B cell (primary cell): ENCODE data around the gene FIG4. TPM values are rescaled to one million over a fixed set of nuclear protein-coding genes. Genes with fewer than 3 reads are reported as not detected.

ENCODE experiments used
- ATAC-seq: fragments of 200-7000 bp; cut with Tn5 transposase; one replicate; pipeline ENCODE4 v1.10.0; 2021; ENCODE audit warnings: low read depth, mild to moderate bottlenecking, moderate number of reproducible peaks, moderate library complexity
- CTCF ChIA-PET: fragments of 350-600 bp; sonication (Branson Sonifier 250); formaldehyde crosslinking; loops from one replicate; lab custom pipeline; 2021; ENCODE audit warnings: antibody characterized with exemption, inconsistent platforms; lab: Charles Lee
- POLR2A ChIA-PET: fragments of 350-600 bp; sonication (Branson Sonifier 250); formaldehyde crosslinking; loops from one replicate; lab custom pipeline; 2021; ENCODE audit warnings: antibody characterized with exemption; lab: Charles Lee
- DNase-seq: peaks from one replicate; pipeline ENCODE4 v3.0.0; 2013
- H2AFZ ChIP-seq: 2 replicates; pipeline ENCODE4 v1.6.1; 2012; ENCODE audit warnings: mild to moderate bottlenecking, low read depth, low read length; ENCODE audit not compliant: insufficient read depth, poor library complexity, severe bottlenecking
- H3K27ac ChIP-seq, 2 donors: 1 replicate in 1 of 2; 2 replicates in 1 of 2; pipeline ENCODE4 v1.5.1; 2012 to 2013; ENCODE audit warnings: low read length in 2 of 2, mild to moderate bottlenecking in 2 of 2, moderate library complexity in 1 of 2
- H3K27me3 ChIP-seq, 4 experiments: fragments of 200-600 bp in 1 of 4; sonication (generic) in 1 of 4; replicated peaks in 1 of 4; 1 replicate in 2 of 4; 2 replicates in 2 of 4; pipeline versions ENCODE4 v1.6.1 to v1.7.0; 2013 to 2016; ENCODE audit warnings: low read length in 3 of 4, mild to moderate bottlenecking in 2 of 4, mixed read lengths in 1 of 4, moderate library complexity in 1 of 4; ENCODE audit not compliant: insufficient read depth in 4 of 4, control insufficient read depth in 3 of 4; ENCODE audit errors: control extremely low read depth in 1 of 4
- H3K36me3 ChIP-seq, 2 experiments: replicated peaks in 1 of 2; 1 replicate in 1 of 2; 2 replicates in 1 of 2; pipeline versions ENCODE4 v1.6.1 to v1.7.1; 2013; ENCODE audit warnings: low read length in 1 of 2; ENCODE audit not compliant: insufficient read depth in 2 of 2, control insufficient read depth in 1 of 2; ENCODE audit errors: control extremely low read depth in 1 of 2, extremely low read depth in 1 of 2
- H3K4me1 ChIP-seq, 2 donors: fragments of 200-600 bp in 1 of 2; sonication (generic) in 1 of 2; 1 replicate in 1 of 2; 2 replicates in 1 of 2; pipeline versions ENCODE4 v1.5.1 to v1.6.1; 2013 to 2017; ENCODE audit warnings: low read length in 2 of 2; ENCODE audit not compliant: control insufficient read depth in 2 of 2, insufficient read depth in 2 of 2
- H3K4me2 ChIP-seq: replicated peaks from 2 replicates; pipeline ENCODE3; 2012; ENCODE audit warnings: mild to moderate bottlenecking, low read depth, low read length; ENCODE audit not compliant: poor library complexity, severe bottlenecking
- H3K4me3 ChIP-seq, 5 experiments: fragments of 200-600 bp in 1 of 5; sonication (generic) in 1 of 5; 1 replicate in 3 of 5; 2 replicates in 2 of 5; pipeline versions ENCODE4 v1.5.1 to v1.7.0; 2011 to 2016; ENCODE audit warnings: low read length in 4 of 5, mild to moderate bottlenecking in 4 of 5, low read depth in 2 of 5, control low read depth in 1 of 5, moderate library complexity in 1 of 5; ENCODE audit not compliant: insufficient read depth in 1 of 5; ENCODE audit errors: control extremely low read depth in 1 of 5, extremely low read depth in 1 of 5
- H3K79me2 ChIP-seq: fragments of 200-600 bp; sonication (generic); one replicate; pipeline ENCODE4 v1.6.0; 2016; ENCODE audit warnings: low read length; ENCODE audit not compliant: control insufficient read depth, insufficient read depth
- H3K9ac ChIP-seq: fragments of 200-600 bp; sonication (generic); 2 replicates; pipeline ENCODE4 v1.6.1; 2017; ENCODE audit warnings: mild to moderate bottlenecking, low read length, moderate library complexity
- H3K9me3 ChIP-seq, 3 donors: one replicate each; pipeline versions ENCODE4 v1.6.1 to v1.7.1; 2013; ENCODE audit warnings: low read length in 2 of 3; ENCODE audit not compliant: control insufficient read depth in 2 of 3, insufficient read depth in 1 of 3; ENCODE audit errors: control extremely low read depth in 1 of 3
- H4K20me1 ChIP-seq: 2 replicates; pipeline ENCODE4 v1.6.0; 2012; ENCODE audit warnings: mild to moderate bottlenecking, low read length; ENCODE audit not compliant: insufficient read depth, control insufficient read depth, poor library complexity, severe bottlenecking
- H3K27ac Mint-ChIP-seq: one replicate; pipeline ENCODE4 v1.8.0; 2021; ENCODE audit warnings: mixed read lengths
- H3K27me3 Mint-ChIP-seq: one replicate; pipeline ENCODE4 v1.8.0; 2021; ENCODE audit warnings: mixed read lengths
- H3K4me1 Mint-ChIP-seq: one replicate; pipeline ENCODE4 v1.8.0; 2021; ENCODE audit warnings: mixed read lengths
- H3K4me3 Mint-ChIP-seq: one replicate; pipeline ENCODE4 v1.8.0; 2021; ENCODE audit warnings: mixed read lengths
- H3K9me3 Mint-ChIP-seq: one replicate; pipeline ENCODE4 v1.8.0; 2022; ENCODE audit warnings: mixed read lengths; ENCODE audit not compliant: insufficient read depth
- EZH2 ChIP-seq: IDR thresholded peaks from 2 replicates; pipeline ENCODE4 v1.6.1; 2012; ENCODE audit warnings: borderline replicate concordance, low read depth, mild to moderate bottlenecking, moderate library complexity, low read length; ENCODE audit not compliant: insufficient read depth, poor library complexity, severe bottlenecking
- whole genome bisulfite sequencing: methylation state at CpG from one replicate; pipeline ENCODE4 v1.1.5; 2013; ENCODE audit warnings: missing lambda C conversion rate; ENCODE audit not compliant: insufficient coverage; 5-methylcytosine and 5-hydroxymethylcytosine counted together
- intact Hi-C: fragments of 100-400 bp; cut with micrococcal nuclease; formaldehyde crosslinking; loops from one replicate; pipeline ENCODE4 v1.10.0; 2022
- polyA plus RNA-seq: library from polyadenylated mRNA; depleted of rRNA; stranded (reverse); fragments of >200 nt; gene quantifications from 2 replicates; pipeline ENCODE4 v1.2.3, GENCODE V29; 2012
- total RNA-seq, 2 donors: library from RNA; stranded (reverse); fragments of 120-200 nt in 1 of 2; gene quantifications; 1 replicate in 1 of 2; 2 replicates in 1 of 2; pipeline versions ENCODE4 v1.2.3 to v1.2.4, GENCODE V29; 2013 to 2022
- TF ChIP-seq, protein P1 (sequence below): fragments of 200-600 bp; IDR thresholded peaks from one replicate; pipeline ENCODE4 v1.8.0; 2022; ENCODE audit warnings: antibody characterized with exemption, mild to moderate bottlenecking

FIG4 gene
- total and polyA plus RNA-seq, 2 donors (not counting 1 experiment from before 2014, with no cell fraction given): 28.2 to 31.5 TPM

DNA sequence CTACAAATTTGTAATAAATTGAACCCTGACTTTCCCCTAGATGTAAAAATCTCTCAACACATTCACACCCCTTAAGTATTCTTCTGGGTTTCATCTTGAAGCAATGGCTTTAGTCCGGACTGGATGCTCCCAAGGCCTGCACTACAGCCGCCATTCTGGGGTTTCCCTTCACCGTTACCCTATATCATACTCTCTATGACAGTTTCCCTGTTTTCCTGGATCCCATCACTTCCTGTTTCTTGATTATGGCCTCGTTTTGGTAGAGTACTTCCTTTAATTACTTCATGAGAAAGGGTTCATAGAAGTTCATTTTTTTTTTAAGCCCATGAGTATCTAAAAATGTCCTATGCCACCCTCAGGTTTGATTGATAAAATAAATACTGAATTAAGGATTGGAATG lies 11.7 kb downstream of the FIG4 start:
- Histone ChIP-seq H3K9me3 (no peaks in the 10 kb centered on the region), H3K36me3 (peaks cover 0 to 8% of the 10 kb centered on the region in 2 experiments), H3K9ac (no peak overlapping the region), H2AFZ (no peak overlapping the region), H3K27me3 (no peaks in the 10 kb centered on the region), H3K79me2 (peaks cover 65% of the 10 kb centered on the region), H4K20me1 (peaks cover 24% of the 10 kb centered on the region), H3K27ac (peak overlapping the region in 1 of 2 donors; percentile 1), H3K4me3 (no peak overlapping the region), H3K4me2 (no peak overlapping the region), H3K4me1 (peaks cover 24 to 25% of the 10 kb centered on the region in 2 donors)
- POLR2A ChIA-PET: no interaction called here
- CTCF ChIA-PET: interaction anchor here (1.1 to 9.5 kb wide), 7 partner anchors 9 to 688 kb away, joined by 4 to 340 read pairs (median 37); partner anchors contain the start of genes AK9 and FIG4
- Mint-ChIP-seq H3K27ac (no peak overlapping the region), H3K4me3 (no peak overlapping the region), H3K9me3 (no peaks in the 10 kb centered on the region), H3K4me1 (peaks cover 45% of the 10 kb centered on the region), H3K27me3 (no peaks in the 10 kb centered on the region)
- ATAC-seq (no peak), DNase-seq (no peak)
- intact Hi-C loops: no loop called here
- 90% methylated on average over 2 of the region's 4 CpGs for WGBS
- TF ChIP-seq EZH2: no peak
- TF ChIP-seq, protein P1, sequence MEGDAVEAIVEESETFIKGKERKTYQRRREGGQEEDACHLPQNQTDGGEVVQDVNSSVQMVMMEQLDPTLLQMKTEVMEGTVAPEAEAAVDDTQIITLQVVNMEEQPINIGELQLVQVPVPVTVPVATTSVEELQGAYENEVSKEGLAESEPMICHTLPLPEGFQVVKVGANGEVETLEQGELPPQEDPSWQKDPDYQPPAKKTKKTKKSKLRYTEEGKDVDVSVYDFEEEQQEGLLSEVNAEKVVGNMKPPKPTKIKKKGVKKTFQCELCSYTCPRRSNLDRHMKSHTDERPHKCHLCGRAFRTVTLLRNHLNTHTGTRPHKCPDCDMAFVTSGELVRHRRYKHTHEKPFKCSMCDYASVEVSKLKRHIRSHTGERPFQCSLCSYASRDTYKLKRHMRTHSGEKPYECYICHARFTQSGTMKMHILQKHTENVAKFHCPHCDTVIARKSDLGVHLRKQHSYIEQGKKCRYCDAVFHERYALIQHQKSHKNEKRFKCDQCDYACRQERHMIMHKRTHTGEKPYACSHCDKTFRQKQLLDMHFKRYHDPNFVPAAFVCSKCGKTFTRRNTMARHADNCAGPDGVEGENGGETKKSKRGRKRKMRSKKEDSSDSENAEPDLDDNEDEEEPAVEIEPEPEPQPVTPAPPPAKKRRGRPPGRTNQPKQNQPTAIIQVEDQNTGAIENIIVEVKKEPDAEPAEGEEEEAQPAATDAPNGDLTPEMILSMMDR: no peak

DNA sequence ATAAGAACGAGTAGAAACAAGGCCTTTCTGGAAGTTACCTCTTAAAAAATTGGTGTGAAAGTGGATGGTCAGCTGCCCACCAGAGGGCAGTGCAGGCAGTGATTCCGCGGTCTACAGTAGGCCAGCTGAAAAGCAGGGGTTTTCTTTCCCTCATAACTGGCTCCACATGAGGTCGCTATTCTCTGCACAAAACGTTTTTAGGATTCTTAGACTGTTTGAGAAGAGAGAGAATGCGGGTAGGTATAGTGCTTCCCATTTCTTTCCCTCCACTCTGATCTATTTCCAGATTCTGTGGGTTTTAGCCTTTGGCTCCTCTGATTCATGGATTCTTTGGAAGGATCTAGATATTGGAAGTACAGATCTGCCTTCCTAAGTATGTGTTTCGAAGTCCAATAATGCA lies 14.2 kb downstream of the FIG4 start:
- Histone ChIP-seq H3K9ac (no peak overlapping the region), H4K20me1 (peaks cover 32% of the 10 kb centered on the region), H3K4me3 (no peak overlapping the region), H3K4me2 (no peak overlapping the region), H3K27me3 (no peaks in the 10 kb centered on the region), H3K79me2 (peaks cover 69% of the 10 kb centered on the region), H3K36me3 (peaks cover 0 to 2% of the 10 kb centered on the region in 2 experiments), H3K27ac (no peak overlapping the region), H3K9me3 (peaks cover 0 to 2% (median 0%) of the 10 kb centered on the region in 3 donors), H2AFZ (no peak overlapping the region), H3K4me1 (peaks cover 24 to 25% of the 10 kb centered on the region in 2 donors)
- intact Hi-C loops: loop anchor here (1.0 to 5.0 kb wide), 8 partner anchors 14 to 686 kb away; partner anchors contain the start of genes AK9, FIG4 and WASF1
- H3K27me3 Mint-ChIP-seq: no peaks in the 10 kb centered on the region
- ChIA-PET POLR2A (interaction anchor here (1.5 kb wide), 1 partner anchor 335 kb away, joined by 7 read pairs; no protein-coding TSS in a partner anchor), CTCF (interaction anchor here (0.6 to 9.5 kb wide), 29 partner anchors 10 to 698 kb away, joined by 3 to 340 read pairs (median 4); partner anchors contain the start of genes AK9, CDC40, FIG4 and WASF1)
- peak; percentile 99 for ATAC-seq
- WGBS: no CpG with 5 or more reads among the region's 7 CpGs
- H3K4me3 Mint-ChIP-seq: no peak overlapping the region
- peaks cover 65% of the 10 kb centered on the region for H3K4me1 Mint-ChIP-seq
- no peak overlapping the region for H3K27ac Mint-ChIP-seq
- peaks cover 10% of the 10 kb centered on the region for H3K9me3 Mint-ChIP-seq
- no peak for TF ChIP-seq EZH2
- TF ChIP-seq, protein P1: peak; percentile 98
- peak; percentile 89 for DNase-seq
